Panc1 (cell line): ENCODE data around the gene NLRP12. TPM values are rescaled to one million over a fixed set of nuclear protein-coding genes. Genes with fewer than 3 reads are reported as not detected.

ENCODE experiments used
- ATAC-seq: fragments of 200-7000 bp; cut with Tn5 transposase; 2 replicates; pipeline ENCODE4 v1.9.1; 2020; ENCODE audit warnings: mild to moderate bottlenecking, moderate library complexity
- BruUV-seq: library from RNA; stranded (reverse); fragments of 400-500 nt; replicated peaks from 2 replicates; lab custom pipeline; 2021; lab: Mats Ljungman, UMichigan
- CTCF ChIA-PET: fragments of 300-600 bp; sonication (Branson Sonifier 250); formaldehyde crosslinking; loops from one replicate; lab custom pipeline; 2022; ENCODE audit warnings: antibody characterized with exemption; lab: Charles Lee
- POLR2A ChIA-PET: fragments of 300-600 bp; sonication (Branson Sonifier 250); formaldehyde crosslinking; loops from one replicate; lab custom pipeline; 2022; ENCODE audit warnings: antibody characterized with exemption; lab: Charles Lee
- DNase-seq: peaks from one replicate; pipeline ENCODE4 v3.0.0-alpha.2; 2010; ENCODE audit warnings: low read depth, low spot score
- H3K27ac ChIP-seq: 2 replicates; pipeline ENCODE4 v1.5.1; 2011; ENCODE audit warnings: mild to moderate bottlenecking, low read length, inconsistent platforms
- H3K27me3 ChIP-seq: fragments of 200-500 bp; sonication (Bioruptor generic); 2 replicates; pipeline ENCODE4 v1.6.0; 2014; ENCODE audit warnings: low read length, inconsistent platforms; ENCODE audit not compliant: control insufficient read depth, insufficient read depth
- H3K36me3 ChIP-seq: fragments of 200-500 bp; sonication (Bioruptor generic); 2 replicates; pipeline ENCODE4 v1.5.1; 2014; ENCODE audit warnings: inconsistent platforms, mild to moderate bottlenecking, low read length, moderate library complexity; ENCODE audit not compliant: control insufficient read depth, insufficient read depth
- H3K4me1 ChIP-seq: 2 replicates; pipeline ENCODE4 v1.5.1; 2011; ENCODE audit warnings: inconsistent platforms, mild to moderate bottlenecking, low read length, moderate library complexity; ENCODE audit not compliant: control insufficient read depth, insufficient read depth
- H3K4me3 ChIP-seq, 2 experiments: 2 replicates each; pipeline ENCODE4 v1.5.1; 2011 to 2012; ENCODE audit warnings: low read depth in 2 of 2, low read length in 2 of 2, mild to moderate bottlenecking in 2 of 2, inconsistent platforms in 1 of 2, moderate library complexity in 1 of 2
- H3K9me3 ChIP-seq: fragments of 200-500 bp; sonication (Bioruptor generic); 2 replicates; pipeline ENCODE4 v1.5.1; 2014; ENCODE audit warnings: low read depth, mild to moderate bottlenecking, inconsistent platforms, low read length, moderate library complexity; ENCODE audit not compliant: control insufficient read depth, insufficient read depth
- CTCF ChIP-seq: fragments of 450-650 bp; IDR thresholded peaks from 2 replicates; pipeline ENCODE4 v1.5.1; 2017; ENCODE audit warnings: mild to moderate bottlenecking
- POLR2AphosphoS5 ChIP-seq: IDR thresholded peaks from 2 replicates; pipeline ENCODE4 v1.6.1; 2012; ENCODE audit warnings: mild to moderate bottlenecking, low read depth, low read length, moderate library complexity
- REST ChIP-seq, 2 experiments: IDR thresholded peaks; 2 replicates each; pipeline ENCODE4 v1.6.1; 2011 to 2012; ENCODE audit warnings: low read depth in 2 of 2, control low read depth in 1 of 2, low read length in 1 of 2, mild to moderate bottlenecking in 1 of 2, moderate library complexity in 1 of 2; ENCODE audit not compliant: insufficient read depth in 1 of 2
- SIN3A ChIP-seq: IDR thresholded peaks from 2 replicates; pipeline ENCODE4 v1.6.1; 2012; ENCODE audit warnings: low read depth, mild to moderate bottlenecking, low read length, moderate library complexity, borderline replicate concordance; ENCODE audit not compliant: insufficient read depth
- TCF7L2 ChIP-seq: IDR thresholded peaks from 2 replicates; pipeline ENCODE4 v1.6.1; 2011; ENCODE audit warnings: mild to moderate bottlenecking, low read depth, low read length, inconsistent platforms
- in situ Hi-C: cut with HindIII; loops from 2 replicates; pipeline ENCODE4 v1.10.0; 2016; ENCODE audit warnings: low sequenced_read_pairs, low pct_unique_long_range_greater_than_20kb
- intact Hi-C: fragments of 100-400 bp; cut with micrococcal nuclease; formaldehyde crosslinking; loops from one replicate; pipeline ENCODE4 v1.10.0; 2022; ENCODE audit not compliant: unreplicated experiment
- total RNA-seq: library from RNA; stranded (reverse); gene quantifications from one replicate; pipeline ENCODE4 v1.2.1, GENCODE V29; 2021; ENCODE audit not compliant: unreplicated experiment

The NLRP12 gene
- total RNA-seq, 1 experiment from 2014 or later, result 0.05 TPM

GRCh38 chr19:53823380-53824120 lies 564 bp downstream of the NLRP12 start:
- TF ChIP-seq REST (IDR thresholded peaks at IDR 0.05; ENCODE audit: insufficient read depth in 1 of 2, low read depth in 2 of 2, low read length in 1 of 2), result no peak
- no peak for TF ChIP-seq CTCF
- no peak for TF ChIP-seq TCF7L2
- Histone ChIP-seq H3K4me1 (no peaks in the 10 kb centered on the region), H3K27me3 (no peaks in the 10 kb centered on the region), H3K4me3 (no peak overlapping the region), H3K9me3 (no peaks in the 10 kb centered on the region), H3K27ac (no peak overlapping the region), H3K36me3 (no peaks in the 10 kb centered on the region)
- DNase-seq, result no peak
- no TSS peak for BruUV-seq
- no peak for ATAC-seq
- in situ Hi-C loops, result no loop called here
- CTCF ChIA-PET, result interaction anchor here (0.8 kb wide), 1 partner anchor 157 kb away, joined by 6 read pairs; no protein-coding TSS in a partner anchor
- POLR2A ChIA-PET, result interaction anchor here (0.6 to 0.7 kb wide), 2 partner anchors 335 to 381 kb away, joined by 3 to 4 read pairs; no protein-coding TSS in a partner anchor
- intact Hi-C loops, result no loop called here

- in situ Hi-C loops, result no loop called here
Measured at GRCh38 chr19:53819861-53820260, 4.3 kb downstream of the NLRP12 start.

More at GRCh38 chr19:53819861-53820260, 4.3 kb downstream of the NLRP12 start:
- Histone ChIP-seq H3K9me3 (no peaks in the 10 kb centered on the region), H3K27me3 (no peaks in the 10 kb centered on the region), H3K4me1 (no peaks in the 10 kb centered on the region), H3K36me3 (no peaks in the 10 kb centered on the region), H3K4me3 (no peak overlapping the region), H3K27ac (no peak overlapping the region)
- BruUV-seq, result no TSS peak
- no peak for TF ChIP-seq SIN3A
- no peak for TF ChIP-seq TCF7L2
- TF ChIP-seq POLR2AphosphoS5, result no peak
- TF ChIP-seq REST (IDR thresholded peaks at IDR 0.05; ENCODE audit: insufficient read depth in 1 of 2, low read depth in 2 of 2, low read length in 1 of 2), result no peak
- DNase-seq (no peak), ATAC-seq (peak; percentile 45; the same call in 1 of the 2 replicates)
- ChIA-PET POLR2A (no interaction called here), CTCF (interaction anchor here (0.5 to 1.0 kb wide), 3 partner anchors 10 to 559 kb away, joined by 3 to 4 read pairs (median 3); no protein-coding TSS in a partner anchor)
- intact Hi-C loops, result no loop called here
